H1 (cell line): Measurements from ENCODE around the gene OR12D2. TPM values are rescaled to one million over a fixed set of nuclear protein-coding genes. Genes with fewer than 3 reads are reported as not detected.

Experiments
- KDM4A ChIP-seq: IDR thresholded peaks from one replicate; pipeline ENCODE4 v1.7.1; 2012; ENCODE audit warnings: low read depth, mild to moderate bottlenecking, moderate library complexity, low read length, inconsistent platforms; ENCODE audit not compliant: severe bottlenecking
- NRF1 ChIP-seq: IDR thresholded peaks from 2 replicates; pipeline ENCODE4 v1.6.1; 2011; ENCODE audit warnings: mild to moderate bottlenecking, low read depth, low read length, improper control_type of control experiment
- RAD21 ChIP-seq, 2 experiments: IDR thresholded peaks in 1 of 2; conservative IDR thresholded peaks in 1 of 2; 2 replicates each; pipeline ENCODE4 v1.6.1; 2011; ENCODE audit warnings: low read depth in 2 of 2, low read length in 2 of 2, improper control_type of control experiment in 1 of 2, inconsistent platforms in 1 of 2, mild to moderate bottlenecking in 1 of 2, moderate library complexity in 1 of 2
- RBBP5 ChIP-seq: IDR thresholded peaks from 2 replicates; pipeline ENCODE4 v1.7.1; 2012; ENCODE audit warnings: low read depth, mild to moderate bottlenecking, inconsistent platforms, low read length, moderate library complexity, borderline replicate concordance
- ZNF274 ChIP-seq: IDR thresholded peaks from 2 replicates; pipeline ENCODE4 v1.7.0; 2012; ENCODE audit warnings: low read length, borderline replicate concordance; ENCODE audit errors: extremely low read depth
- polyA plus RNA-seq, 7 experiments: library from polyadenylated mRNA; depleted of rRNA in 3 of 7; stranded (reverse) in 5 of 7; unstranded in 2 of 7; fragments of >200 nt in 5 of 7; fragments of 200-250 nt in 2 of 7; gene quantifications; 1 replicate in 5 of 7; 2 replicates in 1 of 7; 4 replicates in 1 of 7; pipeline versions ENCODE4 v1.2.1 to v1.2.3, GENCODE V29; 2011 to 2013; ENCODE audit warnings: missing spikeins in 2 of 7, mixed read lengths in 2 of 7
- total RNA-seq: library from RNA; stranded (reverse); fragmentation: NEBNext Ultra II Directional; extraction: Animal tissue kit (Norgen Biotek cat#: 25700); gene quantifications from 2 replicates; pipeline ENCODE4 v1.2.1, GENCODE V29; 2021
- TF ChIP-seq, protein P1 (sequence below), 3 experiments: IDR thresholded peaks; 1 replicate in 2 of 3; 2 replicates in 1 of 3; pipeline versions ENCODE4 v1.5.1 to v1.6.1; 2011; ENCODE audit warnings: low read length in 3 of 3, mild to moderate bottlenecking in 3 of 3, inconsistent platforms in 2 of 3, low read depth in 1 of 3, moderate library complexity in 1 of 3; ENCODE audit not compliant: insufficient read depth in 1 of 3; ENCODE audit errors: control extremely low read depth in 1 of 3
- TF ChIP-seq, protein P2 (sequence below): IDR thresholded peaks from 2 replicates; pipeline ENCODE4 v1.6.1; 2011; ENCODE audit warnings: low read length, improper control_type of control experiment

OR12D2 gene
- total and polyA plus RNA-seq, 2 of the 8 experiments (the other 6 are each of a cell fraction or from before 2014, with no cell fraction given): not detected

DNA sequence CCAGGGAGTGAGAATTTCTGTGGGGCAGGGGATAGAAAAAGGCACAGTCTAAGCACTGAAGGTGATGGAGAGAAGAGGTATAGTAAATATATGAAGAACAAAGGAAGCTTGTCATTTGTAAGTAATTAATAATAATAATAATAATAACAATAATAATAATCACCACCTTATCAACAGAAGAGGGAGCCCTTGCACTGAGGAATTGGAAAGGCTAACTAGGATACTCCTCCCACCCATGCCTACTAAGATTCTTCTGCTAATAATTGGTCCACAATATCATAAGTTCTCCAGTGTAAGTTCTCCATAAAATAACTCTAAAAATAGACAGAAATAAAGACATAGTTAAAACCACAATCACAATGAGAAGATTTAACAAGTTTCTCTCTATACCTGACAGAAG lies 19.4 kb upstream of the OR12D2 start (continued):
- TF ChIP-seq, protein P1, sequence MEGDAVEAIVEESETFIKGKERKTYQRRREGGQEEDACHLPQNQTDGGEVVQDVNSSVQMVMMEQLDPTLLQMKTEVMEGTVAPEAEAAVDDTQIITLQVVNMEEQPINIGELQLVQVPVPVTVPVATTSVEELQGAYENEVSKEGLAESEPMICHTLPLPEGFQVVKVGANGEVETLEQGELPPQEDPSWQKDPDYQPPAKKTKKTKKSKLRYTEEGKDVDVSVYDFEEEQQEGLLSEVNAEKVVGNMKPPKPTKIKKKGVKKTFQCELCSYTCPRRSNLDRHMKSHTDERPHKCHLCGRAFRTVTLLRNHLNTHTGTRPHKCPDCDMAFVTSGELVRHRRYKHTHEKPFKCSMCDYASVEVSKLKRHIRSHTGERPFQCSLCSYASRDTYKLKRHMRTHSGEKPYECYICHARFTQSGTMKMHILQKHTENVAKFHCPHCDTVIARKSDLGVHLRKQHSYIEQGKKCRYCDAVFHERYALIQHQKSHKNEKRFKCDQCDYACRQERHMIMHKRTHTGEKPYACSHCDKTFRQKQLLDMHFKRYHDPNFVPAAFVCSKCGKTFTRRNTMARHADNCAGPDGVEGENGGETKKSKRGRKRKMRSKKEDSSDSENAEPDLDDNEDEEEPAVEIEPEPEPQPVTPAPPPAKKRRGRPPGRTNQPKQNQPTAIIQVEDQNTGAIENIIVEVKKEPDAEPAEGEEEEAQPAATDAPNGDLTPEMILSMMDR (IDR thresholded peaks at IDR 0.05; ENCODE audit: control extremely low read depth in 1 of 3, insufficient read depth in 1 of 3, low read depth in 1 of 3, low read length in 3 of 3): peak in 1 of 3 experiments; percentile 32; a peak in 1 of 4 replicates
- TF ChIP-seq, protein P2, sequence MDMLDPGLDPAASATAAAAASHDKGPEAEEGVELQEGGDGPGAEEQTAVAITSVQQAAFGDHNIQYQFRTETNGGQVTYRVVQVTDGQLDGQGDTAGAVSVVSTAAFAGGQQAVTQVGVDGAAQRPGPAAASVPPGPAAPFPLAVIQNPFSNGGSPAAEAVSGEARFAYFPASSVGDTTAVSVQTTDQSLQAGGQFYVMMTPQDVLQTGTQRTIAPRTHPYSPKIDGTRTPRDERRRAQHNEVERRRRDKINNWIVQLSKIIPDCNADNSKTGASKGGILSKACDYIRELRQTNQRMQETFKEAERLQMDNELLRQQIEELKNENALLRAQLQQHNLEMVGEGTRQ: no peak
- TF ChIP-seq NRF1: no peak
- TF ChIP-seq RBBP5: no peak
- no peak for TF ChIP-seq ZNF274
- TF ChIP-seq KDM4A: no peak
- TF ChIP-seq RAD21 (IDR thresholded peaks at IDR 0.05 in 1 of 2, conservative IDR thresholded peaks at IDR 0.05 in 1 of 2; ENCODE audit: low read depth in 2 of 2, low read length in 2 of 2): peak; percentile 67 to 68
